Activated CD8-positive, alpha-beta T cell treated with anti-CD3 and anti-CD28 coated beads for 36 hours (primary cell): Measurements from ENCODE around the gene ENTPD7. TPM values are rescaled to one million over a fixed set of nuclear protein-coding genes. Genes with fewer than 3 reads are reported as not detected.

Experiments used
- ATAC-seq: fragments of 200-7000 bp; cut with Tn5 transposase; one replicate; pipeline ENCODE4 v1.10.0; 2021; ENCODE audit warnings: mild to moderate bottlenecking, moderate library complexity
- CTCF ChIA-PET: fragments of 350-600 bp; sonication (Branson Sonifier 250); formaldehyde crosslinking; loops from one replicate; lab custom pipeline; 2021; ENCODE audit warnings: antibody characterized with exemption; lab: Charles Lee
- POLR2A ChIA-PET: fragments of 350-600 bp; sonication (Branson Sonifier 250); formaldehyde crosslinking; loops from one replicate; lab custom pipeline; 2021; ENCODE audit warnings: antibody characterized with exemption; lab: Charles Lee
- DNase-seq: peaks from one replicate; pipeline ENCODE4 v3.0.0-alpha.2; 2020
- H3K27ac Mint-ChIP-seq: one replicate; pipeline ENCODE4 v1.8.0; 2021; ENCODE audit warnings: mild to moderate bottlenecking, mixed read lengths
- H3K27me3 Mint-ChIP-seq: one replicate; pipeline ENCODE4 v1.8.0; 2021; ENCODE audit warnings: mixed read lengths
- H3K36me3 Mint-ChIP-seq: one replicate; pipeline ENCODE4 v1.8.0; 2021; ENCODE audit warnings: low read depth, mixed read lengths
- H3K4me1 Mint-ChIP-seq: one replicate; pipeline ENCODE4 v1.8.0; 2021; ENCODE audit warnings: low read depth, mixed read lengths
- H3K4me3 Mint-ChIP-seq: one replicate; pipeline ENCODE4 v1.8.0; 2021; ENCODE audit warnings: mild to moderate bottlenecking, moderate library complexity, mixed read lengths
- H3K9me3 Mint-ChIP-seq: one replicate; pipeline ENCODE4 v1.8.0; 2021; ENCODE audit warnings: mixed read lengths
- CTCF ChIP-seq: fragments of 200-600 bp; IDR thresholded peaks from one replicate; pipeline ENCODE4 v1.8.0; 2022; ENCODE audit warnings: antibody characterized with exemption, mild to moderate bottlenecking
- intact Hi-C: fragments of 100-400 bp; cut with micrococcal nuclease; formaldehyde crosslinking; loops from one replicate; pipeline ENCODE4 v1.10.0; 2022
- total RNA-seq, 2 experiments: library from RNA; stranded (reverse); gene quantifications; one replicate each; pipeline ENCODE4 v1.2.3, GENCODE V29; 2021

Gene ENTPD7
- total RNA-seq, 2 experiments from 2014 or later, result 1.9 to 2.2 TPM

- intact Hi-C loops, result no loop called here
- H3K36me3 Mint-ChIP-seq, result no peaks in the 10 kb centered on the region
- H3K27ac Mint-ChIP-seq, result no peak overlapping the region
- ChIA-PET CTCF (no interaction called here), POLR2A (no interaction called here)
- no peaks in the 10 kb centered on the region for H3K9me3 Mint-ChIP-seq
- DNase-seq, result no peak
- peaks cover 20% of the 10 kb centered on the region for H3K27me3 Mint-ChIP-seq
- no peak for ATAC-seq
- no peaks in the 10 kb centered on the region for H3K4me1 Mint-ChIP-seq
- H3K4me3 Mint-ChIP-seq, result no peak overlapping the region
- TF ChIP-seq CTCF, result no peak
Measured at GRCh38 chr10:99633832-99634231, 25.5 kb upstream of the ENTPD7 start.

- H3K27me3 Mint-ChIP-seq, result peaks cover 27% of the 10 kb centered on the region
- ATAC-seq (no peak), DNase-seq (no peak)
- ChIA-PET POLR2A (no interaction called here), CTCF (no interaction called here)
- peaks cover 2% of the 10 kb centered on the region for H3K9me3 Mint-ChIP-seq
- H3K4me1 Mint-ChIP-seq, result no peaks in the 10 kb centered on the region
- no peaks in the 10 kb centered on the region for H3K36me3 Mint-ChIP-seq
- H3K4me3 Mint-ChIP-seq, result no peak overlapping the region
- no peak overlapping the region for H3K27ac Mint-ChIP-seq
- intact Hi-C loops, result no loop called here
- TF ChIP-seq CTCF, result no peak
Measured at GRCh38 chr10:99647601-99648151, 11.6 kb upstream of the ENTPD7 start.

GRCh38 chr10:99648717-99649116 lies 10.6 kb upstream of the ENTPD7 start:
- ChIA-PET POLR2A (no interaction called here), CTCF (no interaction called here)
- intact Hi-C loops, result no loop called here
- H3K36me3 Mint-ChIP-seq, result no peaks in the 10 kb centered on the region
- peaks cover 27% of the 10 kb centered on the region for H3K27me3 Mint-ChIP-seq
- TF ChIP-seq CTCF, result no peak
- H3K9me3 Mint-ChIP-seq, result peaks cover 2% of the 10 kb centered on the region
- DNase-seq (no peak), ATAC-seq (no peak)
- no peak overlapping the region for H3K27ac Mint-ChIP-seq
- H3K4me3 Mint-ChIP-seq, result no peak overlapping the region
- H3K4me1 Mint-ChIP-seq, result no peaks in the 10 kb centered on the region

- POLR2A ChIA-PET, result no interaction called here
- CTCF ChIA-PET, result interaction anchor here (1.0 to 1.5 kb wide), 3 partner anchors 20 to 40 kb away, joined by 3 to 6 read pairs (median 4); no protein-coding TSS in a partner anchor
- Mint-ChIP-seq H3K4me1 (no peaks in the 10 kb centered on the region), H3K27ac (no peak overlapping the region), H3K9me3 (no peaks in the 10 kb centered on the region), H3K4me3 (no peak overlapping the region), H3K27me3 (peaks cover 19% of the 10 kb centered on the region), H3K36me3 (no peaks in the 10 kb centered on the region)
- ATAC-seq (no peak), DNase-seq (no peak)
- no peak for TF ChIP-seq CTCF
- intact Hi-C loops, result loop anchor here (10.0 kb wide), 1 partner anchor 872 kb away; the partner anchor contains the start of gene NDUFB8
Measured at GRCh38 chr10:99652800-99653390, 6.4 kb upstream of the ENTPD7 start.
